ENCODE measurements around the gene MRPS22.

MRPS22 gene

GRCh38 chr3:139343895-139344856 lies at the start of gene MRPS22:
MRPS22 (plus strand) TSS chr3:139344020; CDS start chr3:139344027, 7 bp downstream.
- peak; percentile 8 to 91 (median 74) for DNase-seq

- peak in 1 of 51 donors; percentile 9 for DNase-seq
Measured at GRCh38 chr3:139295040-139295439, 48.8 kb upstream of the MRPS22 start.

- DNase-seq, result no peak
Measured at GRCh38 chr3:139296141-139296718, 47.6 kb upstream of the MRPS22 start.

GRCh38 chr3:139297588-139298311 lies 46.1 kb upstream of the MRPS22 start:
- no peak for DNase-seq

- DNase-seq, result no peak
Measured at GRCh38 chr3:139299261-139300132, 44.3 kb upstream of the MRPS22 start.

GRCh38 chr3:139300416-139300815 lies 43.4 kb upstream of the MRPS22 start:
- DNase-seq, result no peak

- DNase-seq, result no peak
Measured at GRCh38 chr3:139301183-139301582, 42.6 kb upstream of the MRPS22 start.

- no peak for DNase-seq
Measured at GRCh38 chr3:139301654-139302053, 42.2 kb upstream of the MRPS22 start.

GRCh38 chr3:139302084-139302800 lies 41.6 kb upstream of the MRPS22 start:
- no peak for DNase-seq

GRCh38 chr3:139302801-139303113 lies 41.1 kb upstream of the MRPS22 start:
- no peak for DNase-seq

GRCh38 chr3:139303216-139303615 lies 40.6 kb upstream of the MRPS22 start:
- no peak for DNase-seq

- no peak for DNase-seq
Measured at GRCh38 chr3:139304383-139304782, 39.4 kb upstream of the MRPS22 start.

- DNase-seq, result no peak
Measured at GRCh38 chr3:139306078-139306477, 37.7 kb upstream of the MRPS22 start.

GRCh38 chr3:139307072-139307491 lies 36.7 kb upstream of the MRPS22 start:
- DNase-seq, result no peak

- no peak for DNase-seq
Measured at GRCh38 chr3:139307601-139308555, 35.9 kb upstream of the MRPS22 start.

- DNase-seq, result no peak
Measured at GRCh38 chr3:139308560-139308959, 35.3 kb upstream of the MRPS22 start.

- no peak for DNase-seq
Measured at GRCh38 chr3:139309061-139309591, 34.7 kb upstream of the MRPS22 start.

- no peak for DNase-seq
Measured at GRCh38 chr3:139309880-139310279, 33.9 kb upstream of the MRPS22 start.

GRCh38 chr3:139310474-139310933 lies 33.3 kb upstream of the MRPS22 start:
- no peak for DNase-seq

Data from hypothalamus (tissue), 51 donors.